GM19025 (cell line): Measurements from ENCODE around the gene SLCO2A1.

ENCODE experiments used
- ATAC-seq: cut with Tn5 transposase; IDR thresholded peaks from one replicate; pipeline ENCODE4 v1.9.1; 2021; ENCODE audit warnings: mild to moderate bottlenecking, low read depth, moderate library complexity; ENCODE audit not compliant: unreplicated experiment

SLCO2A1 gene

GRCh38 chr3:133956982-133957381 lies 72.7 kb downstream of the SLCO2A1 start:
- ATAC-seq = no peak

DNA sequence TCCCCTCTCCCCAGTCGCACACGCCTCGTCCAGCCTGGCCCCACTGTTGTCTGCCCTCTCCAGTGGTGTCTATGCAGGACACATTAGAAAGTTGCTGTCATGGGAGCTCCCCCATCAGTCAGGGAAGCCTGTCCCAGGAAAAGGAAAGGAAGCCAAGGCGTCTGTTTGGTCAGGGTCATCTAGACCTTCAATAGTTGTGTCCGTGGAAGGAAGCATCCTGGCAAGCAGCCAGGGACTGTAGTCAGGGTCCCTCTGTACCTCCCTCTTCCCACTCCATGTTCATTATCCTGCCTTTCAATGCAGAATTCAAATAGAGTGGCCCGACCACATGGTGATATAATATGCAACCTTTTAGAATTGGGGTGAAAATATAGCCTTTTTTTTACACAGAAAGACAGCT lies 73.4 kb downstream of the SLCO2A1 start:
- no peak for ATAC-seq

DNA sequence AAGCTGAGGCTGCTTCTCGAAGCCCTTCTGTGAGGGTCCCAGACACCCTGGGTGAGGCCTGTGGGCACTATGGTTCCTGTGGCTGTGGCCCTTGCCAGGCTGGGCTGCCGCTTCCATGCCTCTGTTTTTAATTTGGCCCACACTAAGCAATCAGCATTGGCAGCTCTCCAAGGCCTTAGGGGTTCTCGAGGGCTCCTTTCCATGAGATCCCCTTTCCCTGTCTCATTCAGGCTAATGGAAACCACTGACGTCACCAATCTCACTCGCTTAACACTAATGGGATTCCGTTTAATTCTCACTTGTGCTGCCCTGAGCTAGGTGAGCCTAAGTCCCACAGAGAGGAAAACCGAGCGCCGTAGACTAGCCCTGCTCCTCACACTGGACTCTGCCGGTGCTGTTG lies 73.8 kb downstream of the SLCO2A1 start:
- no peak for ATAC-seq

DNA sequence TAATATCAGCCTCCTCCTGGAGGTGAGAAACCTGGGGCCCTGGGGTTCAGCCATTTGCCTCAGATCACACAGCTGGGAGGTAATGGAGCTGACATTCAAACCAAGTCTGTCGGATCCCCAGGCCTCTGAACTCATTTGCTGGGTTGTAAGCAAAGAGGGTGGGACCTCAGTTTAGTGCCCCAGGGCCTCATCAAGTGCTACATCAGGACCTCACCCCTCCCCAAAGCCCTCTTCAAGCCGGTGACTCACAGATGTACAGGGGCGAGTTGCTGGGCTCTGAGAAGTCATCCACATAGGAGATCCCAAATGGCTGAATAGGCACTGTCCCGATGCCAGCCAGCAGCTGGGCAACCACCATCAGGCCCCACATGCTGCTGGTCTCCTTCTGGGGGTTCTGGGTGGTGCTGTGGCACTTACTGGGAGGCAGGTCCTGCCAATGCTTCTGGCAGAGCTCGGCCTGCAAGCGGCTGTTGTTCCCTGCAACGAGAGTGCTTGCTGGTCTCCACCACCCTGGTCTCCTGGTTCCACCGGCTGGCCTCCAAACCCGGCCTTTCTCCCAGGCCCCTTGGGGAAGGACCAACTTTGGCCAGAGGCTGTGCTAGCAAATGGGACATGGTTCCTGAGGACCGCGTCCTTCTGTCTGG lies 74.9 kb downstream of the SLCO2A1 start:
- no peak for ATAC-seq

GRCh38 chr3:133953297-133953696 lies 76.4 kb downstream of the SLCO2A1 start:
- no peak for ATAC-seq

- ATAC-seq = no peak
Observed at GRCh38 chr3:133949438-133949837, 80.3 kb downstream of the SLCO2A1 start.

DNA sequence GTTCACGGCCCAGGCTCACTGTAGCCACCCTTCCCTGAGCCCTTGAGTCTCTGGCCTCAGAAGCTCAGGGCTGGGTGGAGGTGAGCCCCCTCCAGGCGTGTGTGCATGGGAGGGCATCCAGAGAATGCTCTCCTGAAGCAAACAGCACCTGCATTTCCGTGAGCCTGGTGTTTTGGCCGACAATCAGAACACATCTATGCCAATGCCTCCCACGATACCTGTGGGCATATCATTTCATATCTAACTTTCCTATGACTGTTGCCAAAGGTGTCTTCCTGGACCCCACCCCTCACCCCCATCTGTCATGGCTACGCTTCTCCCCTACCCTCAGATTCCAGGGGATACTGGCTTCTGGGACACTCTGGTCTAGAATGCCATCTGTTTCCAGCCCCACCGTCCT lies 80.7 kb downstream of the SLCO2A1 start:
- ATAC-seq = no peak

- no peak for ATAC-seq
Observed at GRCh38 chr3:133948131-133948810, 81.5 kb downstream of the SLCO2A1 start.

GRCh38 chr3:133945381-133946095 lies 84.2 kb downstream of the SLCO2A1 start:
- ATAC-seq = no peak

- no peak for ATAC-seq
Observed at GRCh38 chr3:133944641-133945380, 84.9 kb downstream of the SLCO2A1 start.

- no peak for ATAC-seq
Observed at GRCh38 chr3:133944181-133944580, 85.5 kb downstream of the SLCO2A1 start.

DNA sequence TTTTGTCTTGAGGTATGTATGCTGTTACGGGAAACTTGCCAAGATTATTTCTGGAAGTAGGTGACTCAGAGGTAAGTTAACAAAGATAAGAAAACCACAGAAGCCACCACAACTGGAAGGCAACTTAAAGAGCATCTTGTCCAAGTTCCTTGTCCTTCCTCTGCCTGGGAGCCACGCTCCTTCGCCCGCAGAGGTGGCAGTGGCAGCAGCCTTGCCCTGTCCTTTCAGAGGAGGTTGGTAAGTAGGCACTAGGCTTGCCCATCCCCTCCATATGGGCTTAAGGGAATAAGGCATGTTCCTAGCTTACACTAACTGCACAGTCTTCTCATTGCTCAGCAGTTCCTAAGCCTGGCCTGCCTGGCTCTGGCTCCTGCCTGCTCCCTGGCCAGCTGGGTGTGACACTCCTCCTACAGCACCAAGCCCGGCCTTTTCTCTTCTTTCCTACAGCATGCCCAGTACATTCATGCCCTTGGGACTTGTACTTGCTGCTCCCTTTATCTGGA lies 86.0 kb downstream of the SLCO2A1 start:
- ATAC-seq = no peak

DNA sequence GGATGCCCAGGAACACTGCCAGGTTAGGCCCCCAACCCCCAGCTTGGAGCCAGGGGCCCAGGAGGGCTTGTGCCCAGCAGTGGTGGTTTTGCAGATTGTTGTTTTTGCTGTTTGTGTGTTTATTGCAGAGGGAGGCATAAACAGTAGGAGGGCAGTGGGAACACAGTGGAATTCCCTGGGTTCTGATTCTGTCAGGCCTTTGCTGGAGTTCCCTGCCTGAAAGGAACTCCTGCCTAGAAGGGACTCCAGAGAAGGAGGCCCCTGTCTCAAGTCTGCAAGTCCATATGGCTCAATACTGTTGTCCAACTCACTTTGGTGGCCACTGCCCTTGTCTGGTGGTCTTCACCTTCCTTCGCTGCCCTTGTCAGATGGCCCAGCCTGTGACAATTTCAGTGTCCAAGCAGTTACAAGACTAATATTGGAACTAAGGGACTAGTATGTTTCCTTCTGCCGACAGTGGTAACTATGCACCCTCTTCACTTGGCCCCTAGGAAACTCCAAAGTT lies 86.6 kb downstream of the SLCO2A1 start:
- no peak for ATAC-seq

- no peak for ATAC-seq
Observed at GRCh38 chr3:133941415-133941821, 88.3 kb downstream of the SLCO2A1 start.

GRCh38 chr3:133940536-133940935 lies 89.2 kb downstream of the SLCO2A1 start:
- no peak for ATAC-seq

DNA sequence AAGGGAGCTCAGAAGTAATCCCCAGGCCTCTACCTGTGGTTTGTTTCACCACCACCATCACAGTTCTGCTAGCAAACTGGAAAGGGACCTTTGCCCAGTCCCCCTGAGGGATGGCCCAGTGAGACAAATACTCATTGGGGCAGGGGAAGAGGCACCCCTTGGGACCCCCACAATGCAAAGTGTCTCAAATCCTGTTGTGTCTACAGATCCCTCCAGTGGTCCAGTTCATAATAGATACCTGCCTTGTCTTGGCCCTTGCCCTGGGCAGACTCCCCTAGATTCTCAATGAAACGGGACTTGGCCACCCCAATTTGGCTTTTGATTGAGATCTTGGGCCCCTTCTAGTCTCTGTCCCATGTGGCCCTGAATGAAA lies 90.3 kb downstream of the SLCO2A1 start:
- no peak for ATAC-seq

DNA sequence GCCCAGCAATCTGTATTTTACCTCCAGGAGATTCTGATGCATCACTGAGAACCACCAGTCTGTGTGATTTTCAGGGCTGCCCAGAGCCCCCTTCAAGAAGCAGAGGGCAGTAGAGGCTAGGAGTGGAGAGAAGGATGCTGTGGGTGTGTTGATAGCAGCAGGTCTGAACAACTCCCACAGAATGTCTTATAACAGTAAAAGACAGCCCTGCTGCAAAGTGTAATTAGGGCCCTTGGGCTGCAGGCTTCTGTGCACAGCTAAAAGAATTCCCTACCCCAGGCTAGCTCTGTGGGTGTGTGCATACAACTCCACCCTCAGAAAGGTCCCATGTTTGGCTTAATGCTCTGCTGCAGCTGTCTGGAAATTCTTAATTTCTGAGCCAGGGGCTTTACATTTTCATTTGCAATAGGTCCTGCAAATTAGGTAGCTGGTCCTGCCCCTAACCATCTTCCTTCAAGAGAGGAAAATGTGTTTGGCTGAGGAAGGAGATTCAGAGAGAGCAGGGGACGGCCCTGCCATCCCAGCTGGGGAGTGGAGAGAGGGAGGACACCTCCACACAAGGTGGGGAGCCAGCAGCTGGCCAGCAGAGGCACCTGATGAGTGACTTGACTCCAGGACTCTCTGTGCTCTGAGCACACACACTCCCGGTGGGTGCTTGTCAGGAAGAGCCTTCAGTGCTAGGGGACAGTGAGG lies 90.8 kb downstream of the SLCO2A1 start:
- no peak for ATAC-seq

GRCh38 chr3:133937756-133938601 lies 91.7 kb downstream of the SLCO2A1 start:
- ATAC-seq = no peak

- ATAC-seq = no peak
Observed at GRCh38 chr3:133937061-133937686, 92.6 kb downstream of the SLCO2A1 start.
